Activated naive CD4-positive, alpha-beta T cell treated with Interleukin-2 at 50 U/mL for 16 hours (primary cell): ENCODE data around the gene ALDH8A1.
"Not testable (repeated sequence)": the region's sequence is repeated elsewhere in the genome, so short reads cannot be mapped to it uniquely, and the experiment has no call there.

Experiments used
- DNase-seq: peaks from one replicate; pipeline ENCODE4 v3.0.0-alpha.2; 2020

ALDH8A1 gene

DNA sequence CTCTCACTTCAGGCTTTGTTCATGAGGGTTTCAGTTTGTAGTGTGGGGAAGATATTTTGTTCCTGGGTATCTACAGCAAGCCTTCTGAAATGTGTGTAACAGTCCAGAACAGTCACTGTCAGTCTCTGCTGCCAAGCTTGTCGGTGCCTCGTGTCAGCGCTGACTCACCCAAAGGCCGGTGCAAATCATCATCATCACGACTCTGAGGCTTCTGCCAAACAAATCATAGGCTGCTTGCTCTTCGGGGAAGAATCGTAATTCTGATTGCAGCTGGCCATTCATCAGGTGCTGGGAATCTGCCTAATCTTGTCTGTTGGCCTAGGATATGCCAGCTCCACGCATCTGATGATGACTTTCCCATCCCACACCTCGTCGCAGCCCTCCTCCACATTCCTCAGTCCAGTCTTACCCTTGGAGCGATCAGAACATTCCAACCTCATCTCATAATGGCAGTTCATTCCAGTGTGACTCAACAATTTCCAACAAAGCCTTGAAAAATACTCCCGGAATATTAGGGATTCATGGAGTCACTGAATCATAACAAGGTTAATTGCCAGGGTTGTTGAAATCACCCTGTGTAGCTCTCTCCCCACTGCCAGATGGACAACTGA, 40.9 kb downstream of the ALDH8A1 start:
- DNase-seq = no peak

DNA sequence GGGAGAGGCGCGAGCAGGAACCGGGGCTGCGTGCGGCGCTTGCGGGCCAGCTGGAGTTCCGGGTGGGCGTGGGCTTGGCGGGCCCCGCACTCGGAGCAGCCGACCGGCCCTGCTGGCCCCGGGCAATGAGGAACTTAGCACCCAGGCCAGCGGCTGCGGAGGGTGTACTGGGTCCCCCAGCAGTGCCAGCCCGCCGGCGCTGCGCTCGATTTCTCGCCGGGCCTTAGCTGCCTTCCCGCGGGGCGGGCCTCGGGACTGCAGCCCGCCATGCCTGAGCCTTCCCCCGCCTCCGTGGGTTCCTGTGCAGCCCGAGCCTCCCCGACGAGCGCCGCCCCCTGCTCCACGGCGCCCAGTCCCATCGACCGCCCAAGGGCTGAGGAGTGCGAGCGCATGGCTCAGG, 45.2 kb downstream of the ALDH8A1 start:
- not testable (repeated sequence) for DNase-seq

DNA sequence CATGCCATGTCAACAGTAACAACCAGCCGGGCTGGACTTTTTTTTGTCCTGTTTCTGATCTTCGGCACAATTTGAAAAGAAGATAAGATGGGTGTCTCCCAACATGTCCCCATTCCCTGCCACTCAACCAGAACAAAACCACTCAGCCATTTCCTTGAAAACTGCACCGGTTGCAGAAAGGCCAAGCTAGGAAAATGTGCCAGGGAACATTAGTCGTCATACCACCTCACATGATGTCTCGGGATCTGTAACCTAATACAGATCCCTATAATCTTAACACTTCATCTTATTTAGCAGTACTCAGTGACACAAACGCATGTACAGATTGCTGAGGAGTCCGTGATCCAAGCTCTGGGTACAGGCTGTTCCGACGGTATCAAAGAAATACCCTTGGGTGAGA, 46.5 kb downstream of the ALDH8A1 start:
- DNase-seq = no peak

DNA sequence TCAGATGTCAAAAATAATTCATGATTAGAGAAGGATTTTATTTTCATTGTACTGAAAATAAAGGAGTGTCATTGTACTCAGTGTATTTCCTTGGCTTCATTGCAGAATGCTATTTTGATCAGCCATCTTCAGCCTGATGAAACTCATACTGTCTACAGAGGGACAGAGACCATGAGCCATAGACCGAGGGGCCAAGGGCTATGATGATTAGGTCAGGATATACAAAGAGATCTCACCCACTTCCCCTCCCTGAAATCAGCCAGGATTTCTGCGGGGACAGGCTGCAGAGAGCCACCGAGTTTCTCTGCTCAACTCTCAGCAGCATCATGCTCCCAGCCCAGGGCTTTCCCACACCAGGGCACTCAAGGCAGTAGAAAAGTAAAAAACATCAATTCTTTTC, 47.0 kb downstream of the ALDH8A1 start:
- DNase-seq = no peak

DNA sequence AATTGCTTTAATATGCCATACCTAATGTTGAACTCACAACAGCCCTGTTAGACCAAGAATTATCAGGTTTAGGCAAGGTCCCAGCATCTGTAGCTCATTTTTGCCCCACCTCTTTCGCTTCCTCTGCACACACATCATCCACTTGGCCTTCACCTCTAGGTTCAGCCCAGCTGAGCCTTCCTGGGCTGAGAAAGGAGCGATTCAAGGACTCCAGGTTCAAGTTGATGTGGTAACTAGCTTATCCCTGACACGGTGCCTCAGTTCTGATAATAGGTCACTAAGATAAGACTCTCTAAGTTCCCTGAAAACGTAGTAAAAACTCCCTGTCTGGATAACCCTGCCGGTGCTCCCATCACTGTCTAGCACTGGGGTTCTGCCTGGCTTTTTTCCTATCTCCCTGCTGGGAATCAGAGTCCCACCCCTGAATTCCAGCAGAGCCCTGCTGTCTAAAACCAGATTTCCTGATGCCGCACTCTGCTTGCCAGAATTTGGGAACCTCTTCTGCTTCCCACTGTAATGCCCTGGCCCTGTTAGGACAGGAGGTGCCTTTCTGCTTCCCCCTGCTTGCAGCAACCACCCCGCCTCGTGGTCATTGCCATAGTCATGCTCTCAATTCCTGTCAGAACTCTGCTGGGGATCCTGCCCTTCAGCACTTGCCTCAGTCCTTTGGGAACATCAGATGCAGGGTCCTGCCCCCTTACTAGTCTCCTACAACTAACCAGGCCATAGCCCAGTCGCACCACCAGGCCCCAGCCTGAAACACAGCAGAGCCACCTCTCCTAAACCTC, 47.6 kb downstream of the ALDH8A1 start:
- DNase-seq = no peak

DNA sequence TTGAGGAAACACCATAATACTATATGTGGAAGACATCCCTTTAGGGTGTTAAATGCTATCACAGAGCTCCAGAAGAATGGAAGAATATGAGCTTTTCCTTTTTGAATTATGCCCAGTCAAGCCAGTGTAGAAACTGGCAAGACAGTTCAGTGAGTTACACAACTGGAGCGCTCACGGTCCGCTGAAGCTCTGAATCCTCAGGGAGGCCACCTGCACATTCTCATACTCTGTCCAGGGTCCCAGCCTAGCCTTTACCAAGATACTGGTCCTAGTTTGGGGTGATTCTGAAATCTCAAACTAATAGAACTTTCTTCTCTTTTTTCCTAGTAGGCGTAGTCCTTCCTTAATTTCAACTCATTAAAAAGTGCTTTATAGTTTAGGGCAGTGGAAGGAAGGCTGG, 51.3 kb downstream of the ALDH8A1 start:
- no peak for DNase-seq

DNA sequence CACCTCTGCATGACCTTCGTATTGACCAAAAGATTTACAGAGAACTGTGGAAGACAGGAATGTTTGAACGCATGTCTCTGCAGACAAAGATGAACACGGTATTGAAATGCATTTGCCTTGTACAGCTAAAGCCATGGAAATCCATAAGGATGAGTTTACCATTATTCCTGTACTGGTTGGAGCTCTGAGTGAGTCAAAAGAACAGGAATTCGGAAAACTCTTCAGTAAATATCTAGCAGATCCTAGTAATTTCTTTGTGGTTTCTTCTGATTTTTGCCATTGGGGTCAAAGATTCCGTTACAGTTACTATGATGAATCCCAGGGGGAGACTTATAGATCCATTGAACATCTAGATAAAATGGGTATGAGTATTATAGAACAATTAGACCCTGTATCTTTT, 51.7 kb downstream of the ALDH8A1 start:
- not testable (repeated sequence) for DNase-seq

DNA sequence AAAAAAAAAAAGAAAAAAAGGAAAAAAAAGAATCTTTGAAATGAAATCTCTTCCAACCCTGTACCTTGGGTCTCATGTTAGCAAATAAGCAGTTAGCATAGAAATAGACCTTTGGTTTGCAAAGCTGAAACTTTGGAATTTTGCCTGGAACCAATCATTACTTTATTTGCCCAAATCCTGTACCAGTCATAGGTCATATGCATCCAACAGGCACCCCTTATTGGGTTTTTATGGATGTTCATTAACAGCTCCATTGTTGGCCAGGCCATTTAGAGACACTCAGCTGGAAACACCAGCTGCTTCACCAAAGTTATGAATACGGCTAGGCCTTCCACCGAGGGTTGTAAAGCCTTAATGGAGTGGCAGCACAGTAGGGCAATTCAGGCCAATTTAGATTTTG, 53.0 kb downstream of the ALDH8A1 start:
- DNase-seq = no peak

DNA sequence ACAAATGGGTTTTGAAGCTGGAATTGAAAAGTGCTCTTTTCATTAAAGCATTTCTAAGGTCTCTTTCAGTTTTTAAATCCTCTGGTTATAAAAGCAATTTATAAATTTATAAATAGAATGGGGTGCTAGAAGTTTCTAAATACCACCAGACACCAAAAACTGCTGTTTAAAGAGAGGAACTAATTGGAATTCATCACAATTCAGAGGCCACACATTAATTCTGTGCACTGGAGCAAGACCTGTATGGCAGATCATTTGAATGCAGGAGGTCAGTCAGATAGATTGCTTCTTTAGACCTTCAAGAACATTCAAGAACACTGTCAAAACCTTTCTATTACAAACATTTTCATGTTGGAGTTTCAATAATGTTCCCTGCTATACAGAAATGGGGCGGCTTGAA, 55.1 kb downstream of the ALDH8A1 start:
- no peak for DNase-seq

DNA sequence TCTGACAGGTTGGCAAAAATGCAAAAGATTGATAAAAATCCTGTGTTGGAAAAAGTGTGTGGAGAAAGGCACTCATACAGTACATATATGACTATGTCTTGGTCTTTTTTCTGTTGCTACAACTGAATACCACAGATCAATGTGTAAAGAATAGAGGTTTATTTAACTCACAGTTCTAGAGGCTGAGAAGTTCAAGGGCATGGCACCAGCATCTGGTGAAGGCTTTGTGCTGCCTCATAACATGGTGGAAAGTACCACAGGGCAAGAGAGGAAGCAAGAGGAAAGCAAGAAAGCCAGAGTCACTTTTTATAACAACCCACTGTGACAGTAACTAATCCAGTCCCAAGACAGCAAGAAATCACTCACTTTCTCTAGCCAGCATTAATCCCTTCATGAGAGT, 57.5 kb downstream of the ALDH8A1 start:
- no peak for DNase-seq

DNA sequence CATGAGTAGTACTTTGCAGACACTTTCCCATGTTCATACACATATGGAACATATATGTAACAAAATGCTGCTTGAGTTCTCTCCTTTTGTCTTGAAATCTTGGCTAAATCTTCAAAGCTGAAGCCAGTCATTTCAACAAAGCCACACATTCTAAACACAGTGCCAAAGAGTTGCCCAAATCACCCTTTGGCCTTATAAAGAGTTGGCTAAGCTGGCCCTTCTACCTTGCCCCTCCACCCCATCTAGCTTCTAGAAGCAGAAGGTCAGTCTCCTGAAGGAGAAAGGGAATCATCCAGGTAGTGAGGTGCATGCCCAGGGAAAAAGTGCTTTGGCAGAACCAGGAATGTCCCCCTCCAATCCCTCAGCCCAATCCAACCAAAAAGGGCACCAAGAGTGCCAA, 58.3 kb downstream of the ALDH8A1 start:
- no peak for DNase-seq

DNA sequence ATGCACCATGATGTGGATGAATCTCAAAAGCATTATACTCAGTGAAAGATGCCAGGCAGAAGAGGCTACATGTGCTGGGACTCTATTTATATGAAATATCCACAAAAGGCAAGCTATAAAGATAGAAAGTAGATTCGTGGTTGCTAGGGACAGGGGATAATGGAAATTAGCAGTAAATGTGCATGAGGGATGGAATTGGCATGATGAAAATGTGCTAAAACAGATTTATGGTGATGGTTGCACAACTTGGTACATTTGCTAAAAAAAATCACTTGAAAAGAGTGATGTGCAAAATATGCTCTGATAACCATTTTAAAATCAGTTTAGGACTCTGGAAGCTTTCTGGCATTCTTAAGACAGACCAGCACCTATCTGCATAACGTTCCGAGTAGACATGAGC, 61.6 kb downstream of the ALDH8A1 start:
- DNase-seq = no peak

DNA sequence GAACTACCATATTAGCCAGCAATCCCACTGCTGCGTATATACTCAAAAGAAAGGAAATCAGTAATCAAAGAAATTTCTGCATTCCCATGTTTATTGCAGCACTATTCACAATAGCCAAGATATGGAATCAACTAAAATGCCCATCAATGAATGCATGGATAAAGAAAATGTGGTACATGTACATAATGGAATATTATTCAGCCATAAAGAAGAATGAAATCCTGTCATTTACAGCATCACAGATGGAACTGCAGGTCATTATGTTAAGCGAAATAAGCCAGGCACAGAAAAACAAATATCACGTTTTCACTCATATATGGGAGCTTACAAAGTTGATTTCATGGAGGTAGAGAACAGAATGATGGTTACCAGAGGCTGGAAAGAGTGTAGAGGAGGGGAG, 65.1 kb downstream of the ALDH8A1 start:
- DNase-seq = no peak

DNA sequence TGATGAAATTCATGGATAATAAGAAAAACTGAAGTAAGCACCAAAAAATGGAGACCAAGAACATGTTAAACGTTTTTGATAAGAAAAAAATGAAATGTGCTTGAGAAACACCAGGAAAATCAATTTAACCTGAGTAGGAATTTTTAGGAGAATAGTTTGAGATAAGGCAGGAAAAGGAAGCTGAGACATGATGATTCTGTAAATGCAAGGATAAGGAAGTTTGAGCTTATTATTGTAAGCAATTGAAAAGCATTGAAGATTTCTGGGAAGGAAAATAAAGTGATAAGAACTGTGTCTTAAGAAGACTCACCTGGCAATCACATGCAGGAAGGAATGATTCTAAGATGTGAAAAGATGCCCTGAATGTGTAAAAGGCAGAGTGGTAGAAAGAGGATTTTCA, 66.6 kb downstream of the ALDH8A1 start:
- no peak for DNase-seq

DNA sequence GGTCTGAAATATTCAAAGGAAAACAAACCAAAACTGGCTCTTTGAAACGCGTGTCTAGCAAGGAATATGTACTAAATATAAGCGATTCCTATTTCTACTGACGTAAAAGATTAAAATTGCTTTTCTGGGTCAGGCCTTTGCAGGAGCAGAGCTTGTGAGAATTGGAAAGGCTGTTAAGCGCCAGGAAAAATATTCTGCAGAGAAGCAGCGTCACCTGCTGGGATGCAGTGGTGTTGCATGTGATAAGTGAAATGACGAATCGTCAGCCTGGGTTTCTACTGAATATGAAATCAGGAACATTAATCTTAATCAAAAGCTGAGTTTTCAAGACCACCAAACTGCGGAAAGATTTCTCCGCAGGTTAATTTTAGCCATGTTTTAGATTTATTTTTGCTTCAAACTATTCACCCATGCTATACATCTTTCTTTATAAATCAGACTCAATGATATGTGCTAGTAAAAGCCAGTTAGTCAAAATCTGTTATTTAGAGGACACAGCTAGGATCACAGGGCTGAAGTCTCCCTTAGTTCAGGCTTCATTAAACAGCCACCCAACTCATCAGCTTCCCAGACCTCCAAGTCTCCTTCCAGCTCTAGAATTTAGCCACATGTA, 67.4 kb downstream of the ALDH8A1 start:
- DNase-seq = peak; percentile 49

DNA sequence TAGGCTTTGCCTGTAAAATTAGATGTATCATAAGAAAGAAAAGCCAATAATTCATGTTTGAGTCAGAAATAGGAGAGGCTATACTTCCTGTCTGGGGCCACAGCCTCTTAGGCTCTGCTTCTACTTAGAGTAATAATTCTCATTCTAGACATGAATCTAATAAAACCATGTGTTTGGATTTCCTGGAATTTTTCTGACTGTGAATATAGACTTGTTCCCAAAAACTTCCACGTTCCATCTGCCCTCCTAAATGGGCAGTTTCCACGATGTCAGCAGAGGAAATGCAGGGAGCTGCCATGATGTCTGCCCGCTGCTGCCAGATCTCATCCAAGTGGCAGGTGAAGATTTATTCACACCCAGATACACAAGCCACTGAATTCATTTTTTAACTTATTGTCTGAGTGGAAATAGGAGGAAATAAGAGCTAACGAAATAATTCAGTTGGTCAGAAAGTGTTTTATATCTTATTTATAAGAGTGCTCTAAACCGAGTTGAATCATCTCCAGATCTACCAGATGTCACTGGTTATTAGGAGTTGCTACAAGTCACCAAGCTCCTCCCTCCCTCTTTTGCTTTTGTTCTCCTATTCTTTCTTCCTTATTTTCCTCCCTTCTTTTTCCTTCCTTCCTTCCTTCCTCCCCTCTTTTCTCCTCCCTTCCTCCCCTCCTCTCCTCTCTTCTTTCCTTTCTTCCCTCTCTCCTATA, 69.3 kb downstream of the ALDH8A1 start:
- DNase-seq = no peak

DNA sequence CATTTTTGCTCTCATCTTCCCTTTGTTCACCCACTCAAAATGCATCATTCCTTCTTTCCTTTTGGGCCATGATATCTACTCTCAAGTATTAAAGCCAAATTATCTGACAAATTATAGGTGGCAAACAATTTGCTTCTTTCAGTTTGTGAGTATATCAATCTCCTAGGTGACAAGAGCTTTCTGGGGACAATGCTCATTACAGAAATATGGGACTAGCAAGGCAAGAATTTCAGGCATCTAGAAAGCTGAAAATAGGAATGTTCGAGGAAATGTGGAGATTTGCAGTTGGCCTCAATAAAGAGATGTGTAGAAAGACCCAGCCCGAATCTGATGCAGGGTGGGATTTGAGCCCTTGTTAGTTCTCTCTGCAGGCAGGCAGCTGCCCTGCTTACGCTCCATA, 71.8 kb downstream of the ALDH8A1 start:
- DNase-seq = no peak

DNA sequence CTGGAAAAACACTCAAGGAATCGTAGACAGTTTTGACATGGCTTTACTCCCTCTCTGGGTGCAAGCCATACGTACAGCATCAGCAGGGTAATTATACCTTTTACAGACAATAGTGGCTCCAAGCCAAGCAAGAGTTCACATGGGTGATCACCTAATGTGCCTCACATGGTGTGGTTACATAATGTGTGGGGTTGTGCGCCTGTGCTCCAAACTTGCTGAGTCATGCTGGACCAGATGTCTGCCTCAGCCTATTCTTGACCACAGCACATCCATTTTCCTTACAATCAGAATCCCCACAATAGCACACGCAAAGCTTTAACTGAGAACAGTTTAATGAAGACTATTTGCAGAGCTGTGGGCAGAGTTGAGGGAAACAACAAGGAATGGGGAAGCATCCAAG, 74.5 kb downstream of the ALDH8A1 start:
- DNase-seq = no peak

DNA sequence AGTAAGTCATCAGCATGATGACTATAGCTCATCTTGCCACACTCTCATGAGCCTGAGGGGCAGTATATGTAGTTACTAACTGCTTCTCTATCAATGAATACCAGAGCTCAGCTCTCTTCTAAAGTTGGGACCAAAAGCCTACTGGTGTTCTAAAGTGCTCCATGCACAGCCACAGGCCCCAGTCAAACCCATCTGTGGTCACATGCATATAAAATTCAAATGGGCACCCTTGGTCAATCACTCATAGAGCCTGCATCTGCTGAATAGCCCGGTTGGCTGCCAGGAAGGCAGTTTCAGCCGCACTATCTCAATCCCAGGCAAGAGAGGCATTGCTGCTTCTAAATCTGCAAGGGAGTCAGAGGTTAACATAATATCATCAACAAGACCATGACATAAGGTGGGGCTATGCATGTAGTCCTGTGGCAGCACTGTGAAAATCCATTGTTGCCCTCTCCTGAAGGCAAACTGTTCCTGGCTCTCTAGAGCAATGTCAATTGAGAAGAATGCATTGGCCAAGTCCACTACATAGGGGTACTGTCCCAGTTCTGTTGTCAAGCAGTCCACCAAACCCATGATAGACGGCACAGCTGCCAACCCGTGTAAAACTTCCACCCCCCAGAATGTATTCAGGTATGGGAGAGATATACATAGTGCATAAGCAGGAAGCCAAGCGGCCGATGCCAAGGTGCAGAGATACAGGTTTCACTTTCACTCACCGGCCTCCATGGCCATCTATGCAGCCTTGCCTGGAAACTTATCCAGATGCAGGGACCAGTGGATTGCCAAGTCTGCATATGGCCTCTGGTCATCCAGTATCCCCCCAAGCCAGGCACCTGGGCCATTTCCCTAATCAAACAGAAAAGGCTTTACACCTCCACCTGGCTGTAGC, 76.2 kb downstream of the ALDH8A1 start:
- DNase-seq = peak; percentile 7

DNA sequence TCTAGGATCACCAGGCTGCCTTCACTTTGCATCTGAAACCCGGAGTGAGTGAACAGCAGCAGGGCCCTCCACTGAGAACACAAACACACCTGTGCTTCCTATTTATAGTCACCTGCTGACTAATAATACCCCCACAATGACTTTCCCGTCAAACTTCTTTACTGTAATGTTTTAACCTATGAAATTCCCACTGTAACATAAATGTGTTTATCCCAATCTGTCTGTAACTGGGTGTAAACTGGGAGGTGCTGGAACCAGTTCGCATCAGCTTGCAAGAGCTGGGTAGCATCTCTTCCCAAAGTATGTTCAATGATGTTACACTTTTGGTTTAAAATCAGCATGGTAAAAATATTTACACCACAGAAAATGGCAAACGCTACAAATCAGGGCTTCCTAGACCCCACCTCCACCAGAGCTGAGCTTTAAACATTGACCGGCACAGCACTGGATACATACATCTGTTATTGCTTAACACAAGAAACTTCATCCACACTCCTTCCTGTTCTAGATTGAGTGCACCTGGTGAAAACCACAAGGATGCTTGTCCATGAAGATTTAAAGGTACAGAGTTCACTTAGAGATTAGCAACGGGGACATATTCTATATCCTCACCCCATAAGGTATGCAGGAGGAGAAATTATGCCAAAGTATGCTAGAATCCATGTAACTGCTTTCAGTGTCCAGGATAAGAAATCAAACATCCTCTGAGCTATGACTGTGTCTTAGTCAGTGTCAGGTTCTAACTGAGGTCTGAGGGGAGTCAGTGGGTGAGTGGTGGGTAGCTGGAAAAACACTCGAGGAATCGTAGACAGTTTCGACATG, 79.0 kb downstream of the ALDH8A1 start:
- DNase-seq = no peak

DNA sequence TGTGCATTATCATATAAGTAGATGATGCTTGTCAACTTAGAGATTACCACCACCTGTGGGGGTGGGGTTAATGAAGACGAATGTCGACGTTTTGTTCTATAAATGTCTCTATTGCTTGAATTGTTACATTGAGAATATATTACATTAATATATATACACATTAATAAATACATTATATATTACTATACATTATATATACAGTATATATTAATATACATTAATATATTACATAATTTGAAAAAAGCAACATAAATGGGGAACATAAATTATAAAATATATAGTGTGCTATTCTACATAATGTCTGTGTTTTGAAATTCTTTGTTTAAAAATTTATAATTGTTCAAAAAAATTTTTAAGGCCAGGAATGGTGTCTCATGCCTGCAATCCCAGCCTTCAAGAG, 81.1 kb downstream of the ALDH8A1 start:
- no peak for DNase-seq
